ENCODE results near the gene YPEL2. TPM values are rescaled to one million over a fixed set of nuclear protein-coding genes. Genes with fewer than 3 reads are reported as not detected.
A peak's percentile ranks its signal among the peaks of the same experiment; 100 is the strongest.

Gene YPEL2
- total RNA-seq, 1 donor from 2014 or later = 16.7 TPM

DNA sequence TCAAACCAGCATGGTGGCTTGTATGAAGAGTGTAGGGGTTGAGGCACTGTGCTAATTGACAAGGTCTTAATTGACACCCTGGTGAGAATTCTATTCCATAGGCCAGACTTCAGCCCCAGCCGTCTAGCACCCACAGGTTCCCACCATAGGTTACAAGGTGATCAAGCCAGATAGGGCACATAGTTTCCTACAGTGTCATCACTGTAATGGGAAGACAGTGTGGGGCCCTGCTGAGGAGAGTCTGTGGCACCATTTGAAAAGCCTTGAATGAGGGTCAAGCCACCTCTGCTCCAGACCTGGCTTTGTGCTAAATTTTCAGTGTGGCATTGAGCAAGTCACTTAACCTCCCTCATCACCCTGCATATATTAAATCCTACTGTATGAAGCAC is 36.2 kb downstream of the YPEL2 start:
- Histone ChIP-seq H3K4me1 (peaks cover 99% of the 10 kb centered on the region), H3K27ac (peak overlapping the region; percentile 87), H3K9me3 (no peaks in the 10 kb centered on the region), H3K27me3 (no peaks in the 10 kb centered on the region), H3K36me3 (no peaks in the 10 kb centered on the region), H3K4me3 (no peak overlapping the region)
- no peak for DNase-seq (ENCODE audit: extremely low spot score in 2 of 2)
- TF ChIP-seq, protein P1, sequence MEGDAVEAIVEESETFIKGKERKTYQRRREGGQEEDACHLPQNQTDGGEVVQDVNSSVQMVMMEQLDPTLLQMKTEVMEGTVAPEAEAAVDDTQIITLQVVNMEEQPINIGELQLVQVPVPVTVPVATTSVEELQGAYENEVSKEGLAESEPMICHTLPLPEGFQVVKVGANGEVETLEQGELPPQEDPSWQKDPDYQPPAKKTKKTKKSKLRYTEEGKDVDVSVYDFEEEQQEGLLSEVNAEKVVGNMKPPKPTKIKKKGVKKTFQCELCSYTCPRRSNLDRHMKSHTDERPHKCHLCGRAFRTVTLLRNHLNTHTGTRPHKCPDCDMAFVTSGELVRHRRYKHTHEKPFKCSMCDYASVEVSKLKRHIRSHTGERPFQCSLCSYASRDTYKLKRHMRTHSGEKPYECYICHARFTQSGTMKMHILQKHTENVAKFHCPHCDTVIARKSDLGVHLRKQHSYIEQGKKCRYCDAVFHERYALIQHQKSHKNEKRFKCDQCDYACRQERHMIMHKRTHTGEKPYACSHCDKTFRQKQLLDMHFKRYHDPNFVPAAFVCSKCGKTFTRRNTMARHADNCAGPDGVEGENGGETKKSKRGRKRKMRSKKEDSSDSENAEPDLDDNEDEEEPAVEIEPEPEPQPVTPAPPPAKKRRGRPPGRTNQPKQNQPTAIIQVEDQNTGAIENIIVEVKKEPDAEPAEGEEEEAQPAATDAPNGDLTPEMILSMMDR (IDR thresholded peaks at IDR 0.05) = no peak
- TF ChIP-seq POLR2A (IDR thresholded peaks at IDR 0.05) = no peak
- intact Hi-C loops (cut with DNase I) = no loop called here

DNA sequence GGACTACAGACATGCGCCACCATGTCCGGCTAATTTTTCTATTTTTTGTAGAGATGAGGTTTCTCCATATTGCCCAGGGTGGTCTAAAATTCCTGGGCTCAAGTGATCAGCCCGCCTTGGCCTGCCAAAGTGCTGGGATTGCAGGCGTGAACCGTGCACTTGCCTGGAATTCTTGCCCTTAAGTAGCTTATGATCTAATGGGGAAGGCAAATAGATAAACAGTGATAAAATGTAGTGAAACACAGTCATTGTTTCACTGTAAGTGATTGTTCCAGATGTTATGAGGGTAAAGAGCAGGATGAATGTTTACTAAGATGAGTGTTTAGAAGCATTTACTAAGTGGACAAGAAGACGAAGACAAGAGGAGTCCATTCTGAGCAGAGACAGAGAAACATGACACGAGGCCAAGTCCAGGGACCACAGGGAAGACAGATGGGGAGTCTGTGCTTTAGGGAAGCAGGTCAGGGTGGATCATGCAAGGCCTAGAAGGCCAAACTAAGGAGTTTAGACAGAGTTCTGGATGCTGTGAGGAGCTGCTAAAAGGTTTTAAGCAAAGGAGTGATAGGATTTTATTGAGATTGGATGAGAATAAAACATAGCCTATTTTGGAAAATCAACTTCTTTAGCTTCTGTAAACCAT is 36.9 kb downstream of the YPEL2 start:
- Histone ChIP-seq H3K27me3 (no peaks in the 10 kb centered on the region), H3K27ac (peak overlapping the region; percentile 87), H3K36me3 (no peaks in the 10 kb centered on the region), H3K4me1 (peaks cover 99% of the 10 kb centered on the region), H3K9me3 (no peaks in the 10 kb centered on the region), H3K4me3 (no peak overlapping the region)
- intact Hi-C loops (cut with DNase I) = no loop called here
- no peak for DNase-seq (ENCODE audit: extremely low spot score in 2 of 2)
- TF ChIP-seq POLR2AphosphoS5 (IDR thresholded peaks at IDR 0.05; ENCODE audit: insufficient read depth in 1 of 2, low read depth in 1 of 2) = no peak
- no peak for TF ChIP-seq POLR2A (IDR thresholded peaks at IDR 0.05)
- TF ChIP-seq, protein P1 (IDR thresholded peaks at IDR 0.05) = no peak

DNA sequence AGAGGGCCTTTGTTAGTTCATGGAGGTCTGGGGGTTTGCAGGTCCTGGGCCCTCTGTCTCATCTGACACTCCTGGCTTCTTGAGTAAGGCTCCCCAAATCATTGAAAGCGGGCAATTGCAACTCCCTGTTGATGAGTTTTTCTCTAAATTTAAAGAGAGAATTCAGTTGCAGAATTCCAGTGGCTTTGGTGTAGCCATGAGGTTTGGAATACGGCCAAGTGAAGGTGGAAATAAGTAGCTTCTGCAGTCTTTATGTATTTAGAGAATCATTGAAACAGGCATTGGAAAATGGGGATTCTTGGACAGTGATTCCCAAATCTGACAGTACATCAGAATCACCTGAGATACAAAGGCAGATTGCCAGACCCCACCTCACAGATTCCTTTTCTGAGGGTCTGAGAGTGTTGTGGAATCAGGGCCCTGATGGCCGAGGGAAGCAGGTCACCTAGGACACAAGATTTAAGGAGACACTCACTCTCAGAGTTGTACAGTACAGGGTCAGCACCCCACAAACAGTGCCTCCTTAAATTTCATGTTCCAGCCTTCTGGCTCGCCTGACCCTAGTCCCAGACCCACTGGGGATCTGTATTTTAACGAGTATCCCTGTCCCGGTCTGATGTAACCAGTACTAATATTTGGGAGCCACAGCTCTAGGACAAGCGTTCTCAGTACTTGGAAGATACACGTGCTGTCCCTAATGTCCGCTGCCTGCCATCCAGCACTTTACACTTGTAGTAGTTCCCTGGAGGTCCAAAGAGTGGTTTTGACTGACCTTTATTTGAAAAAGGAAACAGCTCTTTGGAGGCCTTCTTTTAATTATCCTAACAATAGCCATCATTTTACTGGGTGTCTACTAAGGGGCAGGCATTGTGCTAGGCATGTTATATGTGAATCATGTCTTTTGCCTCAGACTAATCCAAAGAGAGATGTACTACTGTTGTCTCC is 37.8 kb downstream of the YPEL2 start:
- Histone ChIP-seq H3K27me3 (no peaks in the 10 kb centered on the region), H3K27ac (peak overlapping the region; percentile 87), H3K9me3 (no peaks in the 10 kb centered on the region), H3K36me3 (no peaks in the 10 kb centered on the region), H3K4me3 (no peak overlapping the region), H3K4me1 (peaks cover 100% of the 10 kb centered on the region)
- no peak for DNase-seq (ENCODE audit: extremely low spot score in 2 of 2)
- intact Hi-C loops (cut with DNase I) = no loop called here
- no peak for TF ChIP-seq POLR2AphosphoS5 (IDR thresholded peaks at IDR 0.05; ENCODE audit: insufficient read depth in 1 of 2, low read depth in 1 of 2)
- TF ChIP-seq, protein P1 (IDR thresholded peaks at IDR 0.05) = no peak
- no peak for TF ChIP-seq POLR2A (IDR thresholded peaks at IDR 0.05)

DNA sequence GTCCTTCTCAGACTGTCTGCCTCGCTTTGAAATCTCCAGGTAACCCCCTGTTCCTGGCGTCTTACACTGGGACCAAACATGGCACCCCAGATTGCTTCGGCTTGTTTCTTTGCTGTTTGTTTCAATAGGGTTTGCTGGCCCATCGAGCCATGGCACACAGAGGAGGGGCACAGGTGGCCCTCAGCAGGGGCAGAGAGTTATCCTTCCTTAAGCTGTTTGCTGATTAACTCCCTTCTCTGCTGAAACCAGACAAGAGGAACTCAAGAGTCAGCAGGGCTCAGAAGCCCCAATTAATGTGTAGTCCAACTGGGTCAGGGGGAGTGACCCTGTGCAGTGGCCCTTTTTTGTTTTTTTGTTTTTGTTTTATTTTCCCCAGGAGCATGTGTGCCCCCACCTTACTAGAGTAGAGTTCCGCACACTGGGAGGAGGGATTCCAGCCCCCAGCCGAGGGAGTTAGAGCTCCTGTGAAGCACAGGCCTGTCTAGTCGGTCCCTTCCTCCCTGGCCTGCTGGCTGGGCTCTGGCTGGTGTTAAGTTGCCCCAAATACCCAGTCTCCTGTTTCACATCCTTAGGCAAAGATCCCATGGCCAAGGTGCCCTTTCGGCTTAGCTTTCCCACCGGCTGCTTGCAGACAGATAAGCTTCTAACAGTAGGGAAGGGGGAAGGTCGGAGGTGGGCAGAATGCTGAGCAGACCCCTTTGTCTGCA is 39.3 kb downstream of the YPEL2 start:
- Histone ChIP-seq H3K4me1 (peaks cover 100% of the 10 kb centered on the region), H3K27ac (peak overlapping the region; percentile 87), H3K27me3 (no peaks in the 10 kb centered on the region), H3K4me3 (no peak overlapping the region), H3K9me3 (no peaks in the 10 kb centered on the region), H3K36me3 (no peaks in the 10 kb centered on the region)
- no peak for DNase-seq (ENCODE audit: extremely low spot score in 2 of 2)
- no peak for TF ChIP-seq POLR2A (IDR thresholded peaks at IDR 0.05)
- intact Hi-C loops (cut with DNase I) = loop anchor here (10.0 kb wide), 1 partner anchor 54 kb away; no protein-coding TSS in a partner anchor

DNA sequence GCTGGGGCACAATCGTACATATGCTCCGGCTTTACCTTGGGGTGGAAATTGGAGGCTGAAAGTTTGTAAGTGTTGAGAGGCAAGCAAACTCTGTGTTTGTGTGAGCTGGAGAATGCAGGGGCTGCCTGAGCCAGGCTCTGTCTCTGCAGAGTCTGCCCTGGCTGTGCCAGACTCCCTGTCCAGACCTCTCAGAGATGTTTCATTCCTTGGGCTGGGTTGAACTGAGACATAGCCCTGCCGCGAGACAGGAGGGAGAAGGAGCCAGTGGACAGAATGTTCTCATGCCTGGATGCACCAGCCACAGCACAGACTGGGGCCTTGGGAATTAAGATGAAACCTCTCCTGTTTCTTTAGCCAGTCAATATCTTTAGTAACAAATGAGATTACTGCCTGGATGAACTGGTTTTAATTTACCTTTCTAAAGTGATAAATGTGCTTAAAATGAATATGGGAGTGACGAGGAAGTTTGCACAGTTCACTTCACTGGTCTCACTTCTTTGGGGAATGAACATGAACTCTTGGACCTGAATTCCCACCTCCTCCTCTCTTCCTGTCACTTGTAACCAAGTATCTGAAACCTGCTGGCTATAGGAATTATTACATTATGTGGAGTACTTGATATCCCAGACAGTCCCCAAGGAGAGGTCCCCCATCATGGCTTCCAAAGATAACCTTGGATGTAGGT is 40.1 kb downstream of the YPEL2 start:
- H3K4me1 ChIP-seq = peaks cover 100% of the 10 kb centered on the region
- peak overlapping the region; percentile 87 for H3K27ac ChIP-seq
- intact Hi-C loops (cut with DNase I) = loop anchor here (10.0 kb wide), 1 partner anchor 53 kb away; no protein-coding TSS in a partner anchor
- no peaks in the 10 kb centered on the region for H3K9me3 ChIP-seq
- H3K27me3 ChIP-seq = no peaks in the 10 kb centered on the region
- DNase-seq (ENCODE audit: extremely low spot score in 2 of 2) = no peak
- peak in 1 of 2 donors; percentile 48 for TF ChIP-seq POLR2AphosphoS5 (IDR thresholded peaks at IDR 0.05; ENCODE audit: insufficient read depth in 1 of 2, low read depth in 1 of 2)
- TF ChIP-seq POLR2A (IDR thresholded peaks at IDR 0.05) = no peak
- H3K36me3 ChIP-seq = no peaks in the 10 kb centered on the region
- H3K4me3 ChIP-seq = peak overlapping the region in 1 of 2 donors; percentile 27
